ENCODE measurements around the gene ADARB2.

- TF ChIP-seq EP300 (IDR thresholded peaks at IDR 0.05), result no peak
- TF ChIP-seq CTCF (IDR thresholded peaks at IDR 0.05), result no peak
Observed at GRCh38 chr10:1162481-1163203, 574.7 kb downstream of the ADARB2 start.
